H1 (cell line): ENCODE results near the gene FGF11. TPM values are rescaled to one million over a fixed set of nuclear protein-coding genes. Genes with fewer than 3 reads are reported as not detected.

ENCODE experiments used
- CTCF ChIA-PET: fragments of 300-600 bp; sonication (Branson Sonifier 250); formaldehyde crosslinking; loops from one replicate; lab custom pipeline; 2021; ENCODE audit not compliant: partially characterized antibody; lab: Charles Lee
- POLR2A ChIA-PET: fragments of 300-600 bp; sonication (Branson Sonifier 250); formaldehyde crosslinking; loops from one replicate; lab custom pipeline; 2021; ENCODE audit warnings: inconsistent platforms; ENCODE audit not compliant: partially characterized antibody; lab: Charles Lee
- DNase-seq, 2 experiments: peaks; one replicate each; pipeline versions ENCODE4 v3.0.0 to v3.0.0-alpha.2; 2010 to 2022; ENCODE audit warnings: low spot score in 2 of 2, low read depth in 1 of 2, mixed read lengths in 1 of 2
- FAIRE-seq: peaks from 2 replicates; lab custom pipeline; 2011; peaks lifted over from hg19 to GRCh38; lab: Jason Lieb, UNC
- H2AFZ ChIP-seq: 2 replicates; pipeline ENCODE4 v1.8.1; 2012; ENCODE audit warnings: low read length, inconsistent platforms
- H2AK5ac ChIP-seq: 2 replicates; pipeline ENCODE4 v1.6.1; 2013; ENCODE audit warnings: low read depth, low read length
- H2BK120ac ChIP-seq: replicated peaks from 2 replicates; pipeline ENCODE3; 2013; ENCODE audit warnings: low read depth, low read length, inconsistent platforms
- H2BK12ac ChIP-seq: 2 replicates; pipeline ENCODE4 v1.6.1; 2013; ENCODE audit warnings: low read depth, low read length
- H2BK15ac ChIP-seq: 2 replicates; pipeline ENCODE4 v1.6.1; 2013; ENCODE audit warnings: low read length
- H2BK20ac ChIP-seq: 2 replicates; pipeline ENCODE4 v1.6.1; 2013; ENCODE audit warnings: low read length
- H2BK5ac ChIP-seq: 2 replicates; pipeline ENCODE4 v1.6.1; 2013; ENCODE audit warnings: low read depth, low read length
- H3K14ac ChIP-seq: 2 replicates; pipeline ENCODE4 v1.6.1; 2013; ENCODE audit warnings: inconsistent platforms; ENCODE audit not compliant: insufficient read length
- H3K18ac ChIP-seq: 2 replicates; pipeline ENCODE4 v1.6.1; 2013; ENCODE audit warnings: low read length; ENCODE audit errors: extremely low read depth
- H3K23ac ChIP-seq: 2 replicates; pipeline ENCODE4 v1.6.1; 2013; ENCODE audit warnings: inconsistent platforms; ENCODE audit not compliant: insufficient read length
- H3K23me2 ChIP-seq: 2 replicates; pipeline ENCODE4 v1.6.1; 2013; ENCODE audit warnings: low read depth, low read length
- H3K27ac ChIP-seq: 2 replicates; pipeline ENCODE4 v1.6.1; 2011; ENCODE audit warnings: low read depth, low read length, inconsistent platforms
- H3K27me3 ChIP-seq, 4 experiments: replicated peaks in 1 of 4; 1 replicate in 1 of 4; 2 replicates in 3 of 4; pipeline versions ENCODE4 v1.6.1 to v1.8.1; 2011 to 2013; ENCODE audit warnings: low read length in 3 of 4, mild to moderate bottlenecking in 3 of 4, inconsistent platforms in 2 of 4, mixed read lengths in 2 of 4, moderate library complexity in 1 of 4; ENCODE audit not compliant: control insufficient read depth in 3 of 4, insufficient read depth in 3 of 4; ENCODE audit errors: extremely low read depth in 1 of 4
- H3K36me3 ChIP-seq, 4 experiments: 2 replicates each; pipeline versions ENCODE4 v1.6.1 to v1.8.1; 2011 to 2013; ENCODE audit warnings: mild to moderate bottlenecking in 4 of 4, low read length in 3 of 4, moderate library complexity in 2 of 4, control low read depth in 1 of 4, inconsistent platforms in 1 of 4; ENCODE audit not compliant: insufficient read depth in 4 of 4, control insufficient read depth in 2 of 4
- H3K4ac ChIP-seq: replicated peaks from 2 replicates; pipeline ENCODE3; 2013; ENCODE audit warnings: low read length, low read depth, mixed read lengths, inconsistent platforms; ENCODE audit not compliant: insufficient read length
- H3K4me1 ChIP-seq, 4 experiments: replicated peaks in 1 of 4; 1 replicate in 1 of 4; 2 replicates in 3 of 4; pipeline versions ENCODE4 v1.6.1 to v1.8.1; 2011 to 2013; ENCODE audit warnings: low read length in 3 of 4, inconsistent platforms in 2 of 4, mixed read lengths in 1 of 4; ENCODE audit not compliant: insufficient read depth in 4 of 4, control insufficient read depth in 3 of 4
- H3K4me2 ChIP-seq, 2 experiments: 2 replicates each; pipeline versions ENCODE4 v1.6.1 to v1.8.1; 2011 to 2013; ENCODE audit warnings: low read depth in 2 of 2, low read length in 2 of 2, control low read depth in 1 of 2, inconsistent platforms in 1 of 2, mild to moderate bottlenecking in 1 of 2; ENCODE audit not compliant: insufficient read depth in 1 of 2
- H3K4me3 ChIP-seq, 4 experiments: fragments of 200-600, 300-600 bp in 1 of 4; sonication (generic), shearing (Covaris generic), sonication (Bioruptor Twin) in 1 of 4; 2 replicates each; pipeline versions ENCODE4 v1.5.1 to v1.8.1; 2011 to 2016; ENCODE audit warnings: low read length in 4 of 4, low read depth in 3 of 4, control low read depth in 2 of 4, inconsistent platforms in 2 of 4, mild to moderate bottlenecking in 2 of 4, mixed read lengths in 1 of 4, moderate library complexity in 1 of 4; ENCODE audit not compliant: insufficient read depth in 2 of 4; ENCODE audit errors: extremely low read depth in 1 of 4
- H3K56ac ChIP-seq: replicated peaks from 2 replicates; pipeline ENCODE3; 2013; ENCODE audit warnings: low read depth, mild to moderate bottlenecking, mixed read lengths, low read length, inconsistent platforms; ENCODE audit not compliant: insufficient read length
- H3K79me1 ChIP-seq: 2 replicates; pipeline ENCODE4 v1.6.1; 2013; ENCODE audit warnings: low read depth, low read length, control low read depth
- H3K79me2 ChIP-seq, 2 experiments: 2 replicates each; pipeline versions ENCODE4 v1.6.1 to v1.8.1; 2012 to 2013; ENCODE audit warnings: low read length in 2 of 2, mild to moderate bottlenecking in 2 of 2, inconsistent platforms in 1 of 2; ENCODE audit not compliant: insufficient read depth in 2 of 2, control insufficient read depth in 1 of 2
- H3K9ac ChIP-seq, 4 experiments: replicated peaks in 1 of 4; 1 replicate in 1 of 4; 2 replicates in 3 of 4; pipeline versions ENCODE4 v1.6.1 to v1.8.1; 2011 to 2013; ENCODE audit warnings: low read depth in 3 of 4, low read length in 3 of 4, control low read depth in 2 of 4, mild to moderate bottlenecking in 2 of 4, moderate library complexity in 2 of 4, inconsistent platforms in 1 of 4; ENCODE audit errors: extremely low read depth in 1 of 4
- H3K9me3 ChIP-seq, 2 experiments: 2 replicates each; pipeline versions ENCODE4 v1.6.1 to v1.8.1; 2012 to 2013; ENCODE audit warnings: mild to moderate bottlenecking in 2 of 2, moderate library complexity in 2 of 2, control low read depth in 1 of 2, inconsistent platforms in 1 of 2, low read depth in 1 of 2, low read length in 1 of 2, mixed read lengths in 1 of 2; ENCODE audit not compliant: insufficient read depth in 2 of 2
- H4K20me1 ChIP-seq, 2 experiments: replicated peaks in 1 of 2; 2 replicates each; pipeline versions ENCODE3 to v1.8.1; 2011 to 2013; ENCODE audit warnings: inconsistent platforms in 2 of 2, low read length in 2 of 2, mild to moderate bottlenecking in 1 of 2; ENCODE audit not compliant: insufficient read depth in 2 of 2, control insufficient read depth in 1 of 2
- H4K5ac ChIP-seq: 2 replicates; pipeline ENCODE4 v1.6.1; 2013; ENCODE audit warnings: low read length, low read depth, mixed read lengths, inconsistent platforms; ENCODE audit not compliant: insufficient read length
- H4K8ac ChIP-seq: 2 replicates; pipeline ENCODE4 v1.8.0; 2013; ENCODE audit warnings: mild to moderate bottlenecking, moderate library complexity, low read length, inconsistent platforms; ENCODE audit not compliant: insufficient read depth; ENCODE audit errors: extremely low read depth
- H4K91ac ChIP-seq: replicated peaks from 2 replicates; pipeline ENCODE3; 2013; ENCODE audit warnings: low read length, mixed read lengths, inconsistent platforms; ENCODE audit not compliant: insufficient read length
- CBX5 ChIP-seq: fragments of 300-800, 300-1000 bp; sonication (generic); IDR thresholded peaks from 2 replicates; pipeline ENCODE4 v1.7.1; 2016; ENCODE audit warnings: antibody characterized with exemption, low read length, low read depth
- CTBP2 ChIP-seq: IDR thresholded peaks from 2 replicates; pipeline ENCODE4 v1.7.0; 2011; ENCODE audit warnings: borderline replicate concordance, mild to moderate bottlenecking, moderate library complexity, mixed read lengths, low read length; ENCODE audit not compliant: insufficient read depth, insufficient read length
- EP300 ChIP-seq, 2 experiments: IDR thresholded peaks; 1 replicate in 1 of 2; 2 replicates in 1 of 2; pipeline ENCODE4 v1.6.1; 2011 to 2012; ENCODE audit warnings: low read depth in 2 of 2, low read length in 2 of 2, mild to moderate bottlenecking in 2 of 2, borderline replicate concordance in 1 of 2, inconsistent platforms in 1 of 2, moderate library complexity in 1 of 2
- GTF2F1 ChIP-seq: IDR thresholded peaks from 2 replicates; pipeline ENCODE4 v1.6.1; 2012; ENCODE audit warnings: low read depth, low read length, improper control_type of control experiment, borderline replicate concordance
- HDAC2 ChIP-seq, 2 experiments: fragments of 300-600 bp in 1 of 2; sonication (generic) in 1 of 2; IDR thresholded peaks; 2 replicates each; pipeline ENCODE4 v1.6.1; 2011 to 2012; ENCODE audit warnings: low read depth in 2 of 2, low read length in 2 of 2, mild to moderate bottlenecking in 2 of 2, moderate library complexity in 2 of 2, borderline replicate concordance in 1 of 2, inconsistent platforms in 1 of 2
- JUND ChIP-seq: IDR thresholded peaks from 2 replicates; pipeline ENCODE4 v1.6.1; 2011; ENCODE audit warnings: mild to moderate bottlenecking, improper control_type of control experiment, low read length
- TBP ChIP-seq: IDR thresholded peaks from 2 replicates; pipeline ENCODE4 v1.6.1; 2011; ENCODE audit warnings: low read depth, low read length, improper control_type of control experiment
- WGBS, 2 experiments: shearing (Covaris generic) in 1 of 2; methylation state at CpG; one replicate each; pipeline versions ENCODE4 v1.1.6 to v1.1.7; 2013 to 2015; ENCODE audit warnings: low lambda C conversion rate in 2 of 2, mixed read lengths in 2 of 2, inconsistent platforms in 1 of 2, low coverage in 1 of 2, missing lambda C conversion rate in 1 of 2; ENCODE audit not compliant: insufficient replicate concordance in 2 of 2, insufficient coverage in 1 of 2, insufficient read length in 1 of 2; ENCODE audit errors: extremely low coverage in 1 of 2, missing lambda C conversion rate in 1 of 2; 5-methylcytosine and 5-hydroxymethylcytosine counted together
- polyA plus RNA-seq, 7 experiments: library from polyadenylated mRNA; depleted of rRNA in 3 of 7; stranded (reverse) in 5 of 7; unstranded in 2 of 7; fragments of >200 nt in 5 of 7; fragments of 200-250 nt in 2 of 7; gene quantifications; 1 replicate in 5 of 7; 2 replicates in 1 of 7; 4 replicates in 1 of 7; pipeline versions ENCODE4 v1.2.1 to v1.2.3, GENCODE V29; 2011 to 2013; ENCODE audit warnings: missing spikeins in 2 of 7, mixed read lengths in 2 of 7
- total RNA-seq: library from RNA; stranded (reverse); fragmentation: NEBNext Ultra II Directional; extraction: Animal tissue kit (Norgen Biotek cat#: 25700); gene quantifications from 2 replicates; pipeline ENCODE4 v1.2.1, GENCODE V29; 2021
- TF ChIP-seq, protein P1 (sequence below): IDR thresholded peaks from 2 replicates; pipeline ENCODE4 v1.6.1; 2012; ENCODE audit warnings: inconsistent platforms

The FGF11 gene
- total and polyA plus RNA-seq, 2 of the 8 experiments (the other 6 are each of a cell fraction or from before 2014, with no cell fraction given), result 11.8 to 26.1 TPM

DNA sequence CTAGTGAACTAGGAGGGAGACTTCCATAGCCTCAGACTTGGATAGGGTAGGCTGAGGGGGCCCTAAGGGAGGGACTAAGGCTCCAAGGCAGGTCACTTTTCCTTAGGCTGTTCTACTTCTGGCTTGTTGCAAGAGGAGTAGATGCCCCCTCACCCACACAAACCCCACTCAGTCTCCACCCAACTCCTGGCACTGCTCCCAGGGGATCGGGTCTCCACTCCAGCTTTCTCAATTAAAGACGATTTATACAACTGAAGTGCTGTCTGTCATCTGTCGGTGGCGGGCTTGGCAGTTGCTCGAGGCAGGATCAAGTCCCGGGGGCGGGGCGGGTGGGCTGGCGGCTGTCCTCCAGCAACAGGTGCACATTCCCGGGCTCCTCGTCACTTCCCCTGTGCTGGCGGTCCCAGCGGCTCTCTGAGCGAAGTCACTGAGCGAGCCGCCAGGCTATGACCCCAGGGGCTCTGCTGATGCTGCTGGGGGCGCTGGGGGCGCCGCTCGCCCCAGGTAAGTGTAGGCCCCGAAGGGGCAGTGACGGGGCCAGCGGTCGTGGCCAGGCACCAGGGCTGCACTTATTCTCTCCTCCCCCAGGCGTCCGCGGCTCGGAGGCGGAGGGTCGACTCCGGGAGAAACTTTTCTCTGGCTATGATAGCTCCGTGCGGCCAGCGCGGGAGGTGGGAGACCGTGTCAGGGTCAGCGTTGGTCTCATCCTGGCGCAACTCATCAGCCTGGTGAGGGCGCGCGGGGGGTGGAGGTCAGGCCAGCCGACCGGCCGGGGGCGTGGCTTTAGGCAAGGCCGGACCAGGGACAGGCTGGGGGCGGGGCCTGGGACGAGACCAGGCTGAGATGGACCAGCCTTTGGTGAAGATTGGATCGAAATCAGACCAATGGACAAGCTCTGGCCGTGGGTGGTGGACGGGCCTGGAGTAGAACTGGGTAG lies 5.6 kb downstream of the FGF11 start, which contains the start of gene CHRNB1:
Gene CHRNB1 (plus strand): TSS at position 380 of the 937 bp plus-strand sequence. CDS start 67 bp downstream, at position 447.
- Histone ChIP-seq H2BK15ac (0 out of 2 replicates have a peak within 1 kb of the TSS, but pooled peaks have one; percentile 72), H2AFZ (no peak within 1 kb of the TSS; the same call in 1 of the 2 replicates), H2BK120ac (no peak within 1 kb of the TSS), H3K56ac (peak within 1 kb of the TSS; percentile 64), H3K23me2 (peaks cover 12% of the 10 kb centered on the region; the same call in 1 of the 2 replicates), H3K79me1 (no peaks in the 10 kb centered on the region), H3K4me1 (peaks cover 3 to 17% (median 13%) of the 10 kb centered on the region in 4 experiments), H2AK5ac (no peak within 1 kb of the TSS), H3K4me2 (peak within 1 kb of the TSS; percentile 71 to 77), H3K9ac (peak within 1 kb of the TSS in 3 of 4 experiments; percentile 9 to 72 (median 34); a peak in 4 of 7 replicates), H2BK5ac (peak within 1 kb of the TSS; percentile 90; the same call in 1 of the 2 replicates), H3K36me3 (no peaks in the 10 kb centered on the region), H3K18ac (peak within 1 kb of the TSS; percentile 99), H3K27ac (peak within 1 kb of the TSS; percentile 47; the same call in 1 of the 2 replicates), H3K23ac (no peak within 1 kb of the TSS), H3K9me3 (no peaks in the 10 kb centered on the region), H4K20me1 (no peaks in the 10 kb centered on the region), H4K91ac (peak within 1 kb of the TSS; percentile 97), H4K8ac (no peak within 1 kb of the TSS), H3K14ac (no peak within 1 kb of the TSS), H2BK12ac (peak within 1 kb of the TSS; percentile 84), H2BK20ac (peak within 1 kb of the TSS; percentile 48; the same call in 1 of the 2 replicates), H3K79me2 (no peaks in the 10 kb centered on the region), H4K5ac (peak within 1 kb of the TSS; percentile 96), H3K4me3 (peak within 1 kb of the TSS; percentile 39 to 73 (median 66)), H3K27me3 (peaks cover 0 to 8% (median 6%) of the 10 kb centered on the region in 4 experiments; a peak in 6 of 7 replicates), H3K4ac (no peak within 1 kb of the TSS)
- CTCF ChIA-PET, result interaction anchor here (0.8 to 5.4 kb wide), 17 partner anchors 8 to 268 kb away, joined by 3 to 26 read pairs (median 3); partner anchors contain the start of genes MPDU1, TMEM102, TMEM95 and TNFSF13
- 2% methylated on average over 46 of the region's 51 CpGs; no CpG with 5 or more reads in 1 of the 2 experiments for WGBS, 2 experiments
- DNase-seq (peak in 1 of 2 experiments; percentile 94), FAIRE-seq (no peak)
- POLR2A ChIA-PET, result interaction anchor here (0.7 to 15.5 kb wide), 15 partner anchors 9 to 225 kb away, joined by 3 to 339 read pairs (median 4); partner anchors contain the start of genes NEURL4, POLR2A, SLC35G6 and TMEM102
- TF ChIP-seq EP300 (IDR thresholded peaks at IDR 0.05; ENCODE audit: borderline replicate concordance in 1 of 2, low read depth in 2 of 2, low read length in 2 of 2), result no peak
- no peak for TF ChIP-seq CBX5
- peak; percentile 25 for TF ChIP-seq CTBP2
- 0 out of 2 replicates have a peak, but pooled peaks have one; percentile 15 for TF ChIP-seq JUND
- TF ChIP-seq HDAC2 (IDR thresholded peaks at IDR 0.05; ENCODE audit: borderline replicate concordance in 1 of 2, low read depth in 2 of 2, low read length in 2 of 2), result 0 out of 4 replicates have a peak, but pooled peaks of 1 of the 2 experiments have one; percentile 30
- TF ChIP-seq GTF2F1, result no peak
- TF ChIP-seq TBP, result no peak
- TF ChIP-seq, protein P1, sequence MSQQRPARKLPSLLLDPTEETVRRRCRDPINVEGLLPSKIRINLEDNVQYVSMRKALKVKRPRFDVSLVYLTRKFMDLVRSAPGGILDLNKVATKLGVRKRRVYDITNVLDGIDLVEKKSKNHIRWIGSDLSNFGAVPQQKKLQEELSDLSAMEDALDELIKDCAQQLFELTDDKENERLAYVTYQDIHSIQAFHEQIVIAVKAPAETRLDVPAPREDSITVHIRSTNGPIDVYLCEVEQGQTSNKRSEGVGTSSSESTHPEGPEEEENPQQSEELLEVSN, result no peak
